GM18511 (cell line): ENCODE data around the gene OR2L5.

Experiments used
- ATAC-seq: cut with Tn5 transposase; IDR thresholded peaks from one replicate; pipeline ENCODE4 v1.9.1; 2021; ENCODE audit warnings: mild to moderate bottlenecking, moderate library complexity; ENCODE audit not compliant: unreplicated experiment

The OR2L5 gene, protein sequence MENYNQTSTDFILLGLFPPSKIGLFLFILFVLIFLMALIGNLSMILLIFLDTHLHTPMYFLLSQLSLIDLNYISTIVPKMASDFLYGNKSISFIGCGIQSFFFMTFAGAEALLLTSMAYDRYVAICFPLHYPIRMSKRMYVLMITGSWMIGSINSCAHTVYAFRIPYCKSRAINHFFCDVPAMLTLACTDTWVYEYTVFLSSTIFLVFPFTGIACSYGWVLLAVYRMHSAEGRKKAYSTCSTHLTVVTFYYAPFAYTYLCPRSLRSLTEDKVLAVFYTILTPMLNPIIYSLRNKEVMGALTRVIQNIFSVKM

GRCh38 chr1:248013229-248013710, at the start of gene OR2L5:
OR2L5 (plus strand) TSS chr1:248013660; CDS start chr1:248021948, 8,288 bp downstream.
- no peak for ATAC-seq

GRCh38 chr1:247964933-247965332, 48.5 kb upstream of the OR2L5 start, which contains the start of gene OR2AK2:
OR2AK2 (plus strand) TSS chr1:247965233; CDS start chr1:247965377, 144 bp downstream.
- ATAC-seq = no peak

DNA sequence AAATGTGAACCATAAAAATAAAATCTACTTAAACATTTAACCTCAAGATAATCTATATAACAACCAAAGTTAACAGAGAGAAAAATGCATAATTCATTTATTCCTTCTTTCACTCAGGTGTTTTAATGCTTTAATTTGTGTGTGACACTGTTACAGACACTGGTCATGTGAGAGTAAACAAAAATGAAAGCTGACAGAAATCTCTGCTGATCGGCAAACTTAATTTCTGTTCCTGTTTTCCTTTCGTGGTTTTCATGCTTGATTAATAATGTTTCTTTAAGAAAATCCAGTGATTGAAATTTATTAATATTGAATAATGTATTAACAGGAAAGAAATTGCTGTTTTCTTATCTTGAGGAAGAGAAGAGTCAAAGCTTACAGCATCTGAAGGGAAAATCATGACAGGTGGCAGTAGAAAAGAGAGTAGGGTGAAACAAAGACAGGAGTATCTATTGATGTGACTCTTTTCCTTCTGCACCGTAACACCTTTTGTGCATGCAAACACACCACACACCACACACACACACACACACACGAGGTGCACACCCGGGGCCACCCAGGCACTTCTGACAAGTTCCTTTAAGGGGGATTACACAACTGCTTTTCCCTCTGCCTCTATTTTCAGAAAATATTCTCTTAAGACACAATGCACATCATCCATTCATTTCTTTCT, 46.8 kb upstream of the OR2L5 start:
- ATAC-seq = peak; percentile 82

DNA sequence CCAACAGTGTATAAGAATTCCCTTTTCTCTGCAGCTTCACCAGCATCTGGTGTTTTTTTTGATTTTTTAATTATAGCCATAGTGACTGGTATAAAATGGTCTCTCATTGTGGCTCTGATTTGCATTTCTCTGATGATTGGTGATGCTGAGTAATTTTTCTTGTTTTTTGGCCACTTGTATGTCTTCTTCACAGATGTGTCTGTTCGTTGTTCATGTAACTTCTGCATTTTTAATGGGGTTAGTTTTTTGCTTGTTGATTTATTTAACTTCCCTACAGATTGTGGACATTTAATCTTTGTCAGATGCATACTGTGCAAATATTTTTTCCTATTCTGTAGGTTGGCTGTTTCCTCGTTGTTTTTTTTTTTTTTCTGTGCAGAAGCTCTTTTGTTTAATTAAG, 20.5 kb upstream of the OR2L5 start:
- no peak for ATAC-seq

- ATAC-seq = no peak
Observed at GRCh38 chr1:247998811-247999210, 14.6 kb upstream of the OR2L5 start.

DNA sequence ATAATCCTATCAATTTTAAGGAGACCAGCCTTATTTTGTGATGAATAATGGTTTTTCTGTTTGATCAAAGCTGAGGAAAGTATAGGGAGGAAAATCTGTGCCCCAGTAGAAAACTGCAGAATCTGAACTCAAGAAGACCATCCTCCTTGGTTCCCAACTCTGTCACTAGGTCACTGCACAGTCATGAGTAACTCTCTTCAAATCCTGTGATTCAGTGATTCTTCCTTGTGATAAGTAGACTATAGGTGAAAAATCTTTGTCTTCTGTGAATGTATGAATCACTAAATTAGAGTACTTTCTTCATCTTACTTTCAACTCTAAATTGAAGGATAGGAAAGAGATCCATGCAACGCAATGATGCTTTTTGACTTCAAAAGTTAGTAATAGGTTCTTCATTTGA, 13.3 kb upstream of the OR2L5 start:
- ATAC-seq = no peak

- ATAC-seq = no peak
Observed at GRCh38 chr1:248007778-248008177, 5.7 kb upstream of the OR2L5 start.

- ATAC-seq = no peak
Observed at GRCh38 chr1:248009681-248010080, 3.8 kb upstream of the OR2L5 start.

GRCh38 chr1:248015803-248016202, 2.3 kb downstream of the OR2L5 start:
- no peak for ATAC-seq

DNA sequence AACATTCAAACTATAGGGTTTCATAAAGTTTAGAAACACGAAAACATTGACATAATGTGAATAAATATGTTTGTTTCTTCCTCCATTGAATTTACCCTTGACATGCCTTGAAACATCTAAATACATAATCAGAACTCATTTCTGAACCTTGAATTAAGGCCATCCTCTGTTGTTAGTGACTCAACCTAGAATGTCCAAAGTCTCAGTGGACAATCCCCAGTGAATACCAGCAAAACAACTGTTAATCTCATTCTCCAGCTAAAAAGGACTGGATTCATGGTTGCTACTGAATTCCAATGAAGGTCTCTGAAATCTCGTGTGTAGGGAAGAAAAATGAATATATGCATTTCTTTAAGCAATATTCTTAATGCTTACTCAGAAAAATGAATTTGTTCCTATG, 16.3 kb downstream of the OR2L5 start, which contains the start of gene OR2L2:
Gene OR2L2, plus strand, starts transcription at position 301 of the 400 bp plus-strand sequence. CDS start 8,198 bp downstream, outside the sequence.
- no peak for ATAC-seq

DNA sequence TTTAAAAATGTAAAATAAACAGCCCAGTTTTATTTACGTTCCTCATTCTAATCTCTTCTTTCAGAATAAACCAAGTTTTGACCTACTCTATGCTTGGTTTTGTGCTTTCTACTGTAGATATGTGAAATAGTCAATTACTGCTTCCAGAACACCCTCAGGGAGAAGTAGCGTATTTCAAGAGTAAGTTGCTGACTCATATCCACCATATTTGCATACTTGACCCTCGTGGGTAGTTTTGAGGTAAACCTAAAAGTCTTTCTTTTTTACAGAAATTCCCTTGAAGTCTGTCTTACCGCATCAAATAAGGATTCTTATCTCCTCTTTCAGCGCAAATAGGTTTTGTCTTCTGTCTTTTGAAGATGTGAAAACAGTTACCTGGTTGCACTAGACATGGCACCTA, 31.7 kb downstream of the OR2L5 start:
- ATAC-seq = no peak

DNA sequence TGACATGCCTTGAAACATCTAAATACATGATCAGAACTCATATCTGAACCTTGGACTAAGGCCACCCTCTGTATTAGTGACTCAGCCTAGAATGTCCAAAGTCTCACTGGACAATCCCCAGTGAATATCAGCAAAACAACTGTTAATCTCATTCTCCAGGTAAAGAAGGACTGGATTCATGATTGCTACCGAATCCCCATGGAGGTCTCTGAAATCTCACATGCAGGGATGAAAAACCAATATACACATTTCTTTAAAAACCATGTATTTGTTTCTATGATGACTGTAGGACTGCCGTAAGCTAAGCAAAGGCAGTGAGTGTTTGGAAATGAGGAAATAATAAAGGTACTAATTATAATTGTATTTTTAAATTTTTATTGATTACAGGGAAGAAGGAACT, 33.1 kb downstream of the OR2L5 start, which contains the start of gene OR2L3:
Gene OR2L3, plus strand, starts transcription at position 301 of the 400 bp plus-strand sequence. CDS start 13,846 bp downstream, outside the sequence.
- ATAC-seq = no peak

GRCh38 chr1:248047008-248047407, 33.5 kb downstream of the OR2L5 start:
- no peak for ATAC-seq

GRCh38 chr1:248054671-248055070, 41.2 kb downstream of the OR2L5 start:
- ATAC-seq = no peak

GRCh38 chr1:248055261-248055660, 41.8 kb downstream of the OR2L5 start:
- no peak for ATAC-seq

DNA sequence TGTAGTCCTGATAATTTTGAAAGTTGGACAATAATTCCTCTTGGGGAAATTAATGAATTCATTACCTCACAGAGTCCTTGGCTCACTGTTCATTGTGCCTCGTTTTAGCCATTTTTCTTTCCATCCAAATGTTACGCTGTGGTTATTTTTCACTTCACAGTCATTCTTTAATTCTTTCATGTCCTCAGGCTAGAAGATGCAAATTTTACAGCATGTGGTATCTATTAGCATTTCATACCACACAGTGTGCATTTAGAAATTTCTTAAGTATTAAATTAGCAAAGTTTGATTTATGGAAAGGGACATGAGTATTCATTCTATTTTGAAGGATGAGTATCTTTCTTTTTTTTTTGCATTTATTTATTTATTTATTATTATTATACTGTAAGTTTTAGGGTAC, 51.6 kb downstream of the OR2L5 start:
- no peak for ATAC-seq

- no peak for ATAC-seq
Observed at GRCh38 chr1:248065604-248066003, 52.1 kb downstream of the OR2L5 start.
